HT-29 (cell line): ENCODE results near the gene SEMA3E. TPM values are rescaled to one million over a fixed set of nuclear protein-coding genes. Genes with fewer than 3 reads are reported as not detected.
A peak's percentile ranks its signal among the peaks of the same experiment; 100 is the strongest.
"Not testable (repeated sequence)": the region's sequence is repeated elsewhere in the genome, so short reads cannot be mapped to it uniquely, and the experiment has no call there.

ENCODE experiments used
- DNase-seq: peaks from one replicate; pipeline ENCODE4 v3.0.0-alpha.2; 2015; ENCODE audit warnings: low spot score
- total RNA-seq: library from RNA; depleted of rRNA; stranded (reverse); fragments of >200 nt; shearing (Covaris generic); gene quantifications from 2 replicates; pipeline ENCODE4 v1.2.3, GENCODE V29; 2014; rRNA removed

The SEMA3E gene
- 5.6 and 5.7 TPM in 2 replicates for total RNA-seq

GRCh38 chr7:83648464-83649241 is at the start of gene SEMA3E:
SEMA3E (minus strand) TSS chr7:83649139.
- DNase-seq, result peak; percentile 90

DNA sequence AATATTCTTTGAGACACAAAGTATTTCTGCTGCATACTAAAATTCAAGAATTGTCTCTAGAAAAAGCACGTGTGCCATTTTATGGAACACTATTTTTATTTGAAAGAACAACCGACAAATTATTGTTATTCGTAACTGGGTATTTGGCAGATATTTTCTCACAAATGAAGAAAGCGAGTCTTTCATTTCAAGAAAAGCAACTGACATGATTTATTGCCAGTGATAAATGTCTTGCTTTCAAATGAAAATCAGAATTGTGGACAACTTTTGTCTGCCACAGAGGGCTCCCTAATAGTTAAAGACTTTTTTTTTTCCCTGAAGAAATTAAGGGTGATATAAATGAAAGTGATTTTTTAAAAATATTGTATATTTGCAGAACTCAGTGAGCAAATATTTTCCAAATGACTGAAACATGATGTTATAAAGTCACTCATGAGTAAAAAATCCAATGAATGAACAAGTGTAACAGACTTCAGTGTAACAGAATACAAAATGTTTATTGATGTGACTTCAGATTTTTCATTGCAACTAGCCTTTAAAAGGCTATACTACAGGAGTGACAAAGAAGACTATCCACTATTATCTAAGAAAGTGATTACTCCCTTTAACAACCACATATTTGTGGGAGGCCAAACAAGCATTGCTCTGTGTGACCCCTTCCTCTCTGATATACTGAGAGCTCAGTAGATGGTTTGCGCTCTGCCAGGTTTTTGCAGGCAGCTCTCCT is 49.0 kb upstream of the SEMA3E start:
- DNase-seq, result no peak

DNA sequence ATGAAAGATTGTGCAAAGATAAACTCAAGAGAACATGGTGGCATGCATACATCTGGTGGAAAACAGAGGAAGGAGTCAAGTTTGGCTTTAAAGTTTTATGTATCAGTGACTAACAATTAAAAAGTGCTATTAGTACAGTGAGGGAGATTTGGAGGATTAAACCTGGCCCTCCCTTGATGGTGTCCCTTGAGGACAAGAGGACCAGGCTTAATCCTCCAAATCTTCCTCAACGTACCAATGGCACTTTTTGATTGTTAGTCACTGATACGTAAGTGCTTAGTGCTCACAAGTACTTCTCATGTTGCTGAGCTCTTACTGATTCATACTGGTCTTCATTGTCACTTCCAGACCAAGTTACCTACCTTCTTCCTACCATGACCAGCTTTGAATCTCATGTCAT is 47.2 kb upstream of the SEMA3E start:
- no peak for DNase-seq

DNA sequence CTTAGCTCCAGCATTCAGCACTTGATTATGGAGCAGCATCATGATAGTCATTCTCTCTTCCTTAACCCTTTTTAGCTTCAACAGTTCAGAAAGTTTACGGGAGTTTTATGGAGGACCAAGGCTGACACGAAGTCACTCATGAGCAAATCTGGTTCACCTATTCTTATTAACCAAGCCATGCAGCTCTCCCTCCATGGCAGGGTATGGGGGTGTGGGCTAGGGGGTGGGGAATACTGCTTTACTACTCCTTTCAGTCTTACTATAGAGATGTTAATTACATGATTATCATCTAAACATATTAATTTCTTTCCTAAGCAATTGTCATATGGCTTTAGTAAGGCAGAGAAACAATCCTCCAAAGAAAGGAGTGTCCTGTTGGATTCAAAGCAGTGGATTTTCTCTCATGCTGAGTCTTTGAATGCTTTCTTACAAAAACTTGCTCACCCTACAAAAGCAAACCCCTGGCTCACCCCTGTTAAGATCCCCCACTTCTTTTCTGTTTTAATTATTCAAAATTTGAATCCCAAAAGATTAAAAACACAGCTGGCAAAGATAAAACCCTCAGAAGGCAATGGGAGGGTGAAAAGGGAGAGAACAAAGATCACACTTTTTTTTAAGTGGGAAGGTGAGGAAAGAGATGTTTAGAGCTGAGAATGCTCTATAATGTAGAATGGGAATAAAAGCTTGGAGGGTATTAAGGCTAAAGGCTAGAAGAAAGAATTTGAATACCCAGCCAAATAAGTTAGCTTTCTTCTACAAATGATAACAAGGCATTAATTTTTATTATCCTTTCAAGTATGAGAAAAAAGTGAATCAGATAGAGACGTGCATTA is 46.4 kb upstream of the SEMA3E start:
- DNase-seq, result no peak

GRCh38 chr7:83693256-83693655 is 44.3 kb upstream of the SEMA3E start:
- no peak for DNase-seq

GRCh38 chr7:83691095-83691494 is 42.2 kb upstream of the SEMA3E start:
- DNase-seq, result no peak

DNA sequence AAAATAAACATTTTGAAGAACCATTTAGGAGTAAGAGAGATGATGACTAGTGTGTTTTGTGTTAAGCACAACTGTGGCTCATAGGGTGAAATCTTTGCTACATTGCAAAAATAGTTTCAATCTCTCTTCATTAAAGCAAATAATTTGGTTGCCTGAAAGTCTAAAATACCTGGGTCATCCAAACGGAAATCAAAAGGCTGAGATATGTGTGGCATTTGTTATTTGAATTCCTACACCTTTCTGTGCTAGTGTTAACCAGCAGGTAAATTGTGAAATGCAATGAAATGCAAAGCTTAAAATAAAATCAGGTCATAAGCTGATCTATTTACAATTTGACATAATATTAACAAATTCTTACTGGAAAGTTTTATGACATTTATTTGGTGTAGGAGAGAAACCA is 40.9 kb upstream of the SEMA3E start:
- no peak for DNase-seq

- DNase-seq, result no peak
Measured at GRCh38 chr7:83686416-83686815, 37.5 kb upstream of the SEMA3E start.

- peak; percentile 86 for DNase-seq
Measured at GRCh38 chr7:83684928-83685327, 36.0 kb upstream of the SEMA3E start.

DNA sequence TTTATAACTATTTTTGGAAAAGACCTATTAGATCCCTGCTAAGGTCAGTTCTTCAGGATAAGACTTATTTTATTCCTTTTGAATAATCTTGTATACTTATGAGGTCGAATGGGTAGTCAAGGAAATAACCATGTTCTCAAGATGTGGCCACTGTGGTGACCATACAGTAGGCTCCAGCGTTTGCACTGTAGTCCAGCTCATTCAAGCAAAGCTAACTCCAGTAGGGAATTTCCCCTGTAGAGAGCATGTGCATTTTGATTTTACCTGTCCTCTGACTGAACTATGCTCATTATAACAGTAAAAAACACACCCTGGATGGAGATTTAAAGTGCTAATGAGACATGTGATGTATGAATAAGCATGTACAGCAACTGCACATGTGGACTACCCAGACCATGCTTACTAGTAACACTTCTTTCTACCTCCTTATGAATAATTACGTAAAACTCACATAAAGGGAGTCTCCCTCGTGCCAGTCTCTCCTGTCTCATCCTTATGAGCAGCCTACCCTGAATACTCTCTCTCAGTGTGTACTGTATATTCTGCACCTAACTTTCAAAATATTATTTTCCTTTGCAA is 32.4 kb upstream of the SEMA3E start:
- no peak for DNase-seq

DNA sequence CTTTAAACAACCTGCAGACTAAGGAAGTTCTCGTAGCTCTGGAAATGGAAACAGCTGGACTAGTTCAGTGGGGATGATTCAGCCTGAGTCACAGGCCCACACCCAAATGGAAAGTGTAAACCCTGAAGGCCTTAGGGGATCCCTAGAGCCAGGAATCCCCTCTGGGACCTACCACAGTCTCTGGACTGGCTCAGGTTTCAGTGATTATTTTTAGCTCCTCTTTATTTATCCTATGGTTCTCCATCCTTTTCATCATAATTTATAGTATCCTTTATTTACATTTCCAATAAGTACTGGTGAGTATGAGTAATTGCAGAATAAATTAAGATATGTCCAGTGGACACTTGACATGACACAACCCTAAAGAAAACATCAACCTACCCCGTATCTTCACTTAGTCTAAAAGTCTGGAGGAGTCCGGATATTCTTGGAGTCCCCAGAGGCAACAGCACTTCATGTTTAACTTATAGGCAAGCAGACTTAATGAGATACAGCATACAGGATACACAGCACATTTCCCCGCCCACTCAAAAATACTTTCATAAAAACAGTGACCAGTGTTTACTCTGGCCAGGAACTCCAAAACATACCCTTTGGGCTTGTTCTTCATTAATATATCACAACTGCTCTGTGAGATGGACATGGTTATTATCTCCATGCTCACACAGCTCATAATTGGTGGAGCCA is 28.4 kb upstream of the SEMA3E start:
- peak; percentile 71 for DNase-seq

DNA sequence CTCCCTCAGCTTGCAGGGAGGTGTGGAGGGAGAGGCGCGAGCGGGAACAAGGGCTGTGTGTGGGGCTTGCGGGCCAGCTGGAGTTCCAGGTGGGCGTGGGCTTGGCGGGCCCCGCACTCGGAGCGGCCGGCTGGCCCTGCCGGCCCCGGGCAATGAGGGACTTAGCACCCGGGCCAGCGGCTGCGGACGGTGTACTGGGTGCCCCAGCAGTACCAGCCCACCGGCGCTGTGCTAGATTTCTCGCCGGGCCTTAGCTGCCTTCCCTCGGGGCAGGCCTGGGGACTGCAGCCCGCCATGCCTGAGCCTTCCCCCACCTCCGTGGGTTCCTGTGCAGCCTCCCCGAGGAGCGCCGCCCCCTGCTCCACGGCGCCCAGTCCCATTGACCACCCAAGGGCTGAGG is 24.4 kb upstream of the SEMA3E start:
- DNase-seq, result not testable (repeated sequence)

- no peak for DNase-seq
Measured at GRCh38 chr7:83672157-83672556, 23.2 kb upstream of the SEMA3E start.

DNA sequence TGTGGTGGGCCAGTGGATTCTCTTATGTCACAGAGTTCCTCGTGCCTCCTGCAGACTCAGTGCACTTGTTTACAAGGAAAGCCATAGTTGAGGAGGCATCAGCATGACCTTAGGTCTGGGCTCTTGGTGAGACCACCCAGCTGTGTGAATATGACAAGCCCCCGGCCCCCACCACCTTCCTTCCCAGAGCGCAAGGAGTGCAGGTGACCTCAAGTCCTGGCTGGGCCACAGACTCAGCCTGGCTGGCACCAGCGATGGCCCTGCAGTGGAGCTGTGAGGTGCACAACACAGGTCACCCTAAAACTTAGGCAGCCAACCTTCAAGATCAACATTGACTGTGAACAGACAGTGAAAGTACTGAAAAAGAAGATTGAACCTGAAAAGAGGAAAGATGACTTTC is 14.2 kb upstream of the SEMA3E start:
- no peak for DNase-seq

DNA sequence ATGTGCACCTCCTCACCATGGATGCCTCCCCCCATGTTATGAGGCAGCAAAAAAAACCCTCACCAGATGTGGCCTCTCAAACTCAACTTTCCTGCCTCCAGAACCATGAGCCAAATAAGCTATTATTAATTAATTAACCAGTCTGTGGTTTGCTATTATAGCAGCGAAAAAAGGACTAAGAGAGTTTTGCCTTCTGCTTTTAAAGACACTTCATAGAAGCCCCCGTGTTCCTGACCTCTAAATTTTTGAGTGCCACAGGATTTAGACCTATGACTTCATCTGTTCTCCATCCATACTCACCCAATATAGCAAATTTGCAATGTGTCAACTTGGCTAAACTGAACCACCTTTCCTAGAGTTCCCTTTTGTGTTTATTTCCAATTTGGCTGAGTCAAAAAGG is 9.2 kb upstream of the SEMA3E start:
- no peak for DNase-seq

GRCh38 chr7:83655951-83656556 is 7.1 kb upstream of the SEMA3E start:
- DNase-seq, result peak; percentile 78

GRCh38 chr7:83652481-83652880 is 3.5 kb upstream of the SEMA3E start:
- no peak for DNase-seq

DNA sequence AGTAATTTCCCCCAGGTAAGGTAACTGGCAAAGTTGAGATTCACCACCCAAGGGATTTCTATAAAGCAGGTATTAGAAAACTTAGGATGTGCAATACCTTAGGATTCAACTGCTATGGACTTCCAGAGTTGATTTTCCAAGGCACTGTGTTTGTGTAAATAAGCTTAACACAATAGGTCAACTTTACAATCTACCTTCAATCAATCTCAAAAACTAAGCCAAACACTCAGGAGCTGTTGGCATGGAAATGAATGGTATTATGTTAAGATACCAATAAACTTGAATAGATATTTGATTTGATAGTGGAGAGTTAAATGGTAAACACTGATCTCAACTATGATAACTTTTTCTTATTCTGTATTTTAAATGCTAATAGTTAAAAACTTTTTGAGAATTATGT is 762 bp upstream of the SEMA3E start:
- DNase-seq, result peak; percentile 12

DNA sequence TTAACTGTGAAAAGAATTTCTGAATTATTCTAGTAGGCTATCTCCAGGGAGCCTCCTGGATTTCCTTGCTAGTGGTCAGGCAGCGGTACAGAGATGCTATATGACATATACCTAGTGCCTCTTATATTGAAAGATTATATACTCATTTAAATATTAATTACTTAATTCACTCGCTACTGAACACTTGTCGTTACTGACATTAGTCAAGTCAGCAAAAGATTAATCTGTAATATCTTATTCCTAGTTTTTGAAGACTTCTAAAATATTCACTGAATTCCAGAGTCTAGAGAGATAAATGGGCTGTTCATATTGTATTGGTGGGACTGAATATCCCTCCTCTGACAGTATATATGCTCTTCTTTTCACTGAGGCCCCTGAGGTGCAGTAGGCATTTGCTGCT is 2.9 kb downstream of the SEMA3E start:
- DNase-seq, result no peak

GRCh38 chr7:83643739-83644138 is 5.2 kb downstream of the SEMA3E start:
- peak; percentile 84 for DNase-seq

DNA sequence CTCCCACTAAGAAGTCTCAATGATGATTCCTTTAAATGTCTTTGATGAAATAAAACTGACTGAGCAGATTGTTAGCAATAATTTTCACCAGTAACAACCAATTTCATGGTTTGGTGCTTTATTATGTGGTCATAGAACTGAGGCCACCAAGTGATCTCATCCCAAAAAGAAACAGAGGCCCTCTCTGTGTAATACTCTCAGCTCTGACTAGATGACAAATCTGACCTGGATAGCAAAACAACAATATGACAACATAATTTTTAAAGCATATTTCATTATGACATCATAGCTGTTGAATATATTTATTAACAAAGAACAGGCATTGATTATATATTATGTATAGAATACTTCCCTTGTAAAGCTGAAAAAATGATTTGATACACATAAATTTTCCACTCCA is 5.9 kb downstream of the SEMA3E start:
- no peak for DNase-seq
